H1 (cell line): ENCODE measurements around the gene TNIK. TPM values are rescaled to one million over a fixed set of nuclear protein-coding genes. Genes with fewer than 3 reads are reported as not detected.

ENCODE experiments used
- CTCF ChIA-PET: fragments of 300-600 bp; sonication (Branson Sonifier 250); formaldehyde crosslinking; loops from one replicate; lab custom pipeline; 2021; ENCODE audit not compliant: partially characterized antibody; lab: Charles Lee
- POLR2A ChIA-PET: fragments of 300-600 bp; sonication (Branson Sonifier 250); formaldehyde crosslinking; loops from one replicate; lab custom pipeline; 2021; ENCODE audit warnings: inconsistent platforms; ENCODE audit not compliant: partially characterized antibody; lab: Charles Lee
- DNase-seq, 2 experiments: peaks; one replicate each; pipeline versions ENCODE4 v3.0.0 to v3.0.0-alpha.2; 2010 to 2022; ENCODE audit warnings: low spot score in 2 of 2, low read depth in 1 of 2, mixed read lengths in 1 of 2
- FAIRE-seq: peaks from 2 replicates; lab custom pipeline; 2011; peaks lifted over from hg19 to GRCh38; lab: Jason Lieb, UNC
- H2AFZ ChIP-seq: 2 replicates; pipeline ENCODE4 v1.8.1; 2012; ENCODE audit warnings: low read length, inconsistent platforms
- H2AK5ac ChIP-seq: 2 replicates; pipeline ENCODE4 v1.6.1; 2013; ENCODE audit warnings: low read depth, low read length
- H2BK120ac ChIP-seq: replicated peaks from 2 replicates; pipeline ENCODE3; 2013; ENCODE audit warnings: low read depth, low read length, inconsistent platforms
- H2BK12ac ChIP-seq: 2 replicates; pipeline ENCODE4 v1.6.1; 2013; ENCODE audit warnings: low read depth, low read length
- H2BK15ac ChIP-seq: 2 replicates; pipeline ENCODE4 v1.6.1; 2013; ENCODE audit warnings: low read length
- H2BK20ac ChIP-seq: 2 replicates; pipeline ENCODE4 v1.6.1; 2013; ENCODE audit warnings: low read length
- H2BK5ac ChIP-seq: 2 replicates; pipeline ENCODE4 v1.6.1; 2013; ENCODE audit warnings: low read depth, low read length
- H3K14ac ChIP-seq: 2 replicates; pipeline ENCODE4 v1.6.1; 2013; ENCODE audit warnings: inconsistent platforms; ENCODE audit not compliant: insufficient read length
- H3K18ac ChIP-seq: 2 replicates; pipeline ENCODE4 v1.6.1; 2013; ENCODE audit warnings: low read length; ENCODE audit errors: extremely low read depth
- H3K23ac ChIP-seq: 2 replicates; pipeline ENCODE4 v1.6.1; 2013; ENCODE audit warnings: inconsistent platforms; ENCODE audit not compliant: insufficient read length
- H3K23me2 ChIP-seq: 2 replicates; pipeline ENCODE4 v1.6.1; 2013; ENCODE audit warnings: low read depth, low read length
- H3K27ac ChIP-seq: 2 replicates; pipeline ENCODE4 v1.6.1; 2011; ENCODE audit warnings: low read depth, low read length, inconsistent platforms
- H3K27me3 ChIP-seq, 4 experiments: replicated peaks in 1 of 4; 1 replicate in 1 of 4; 2 replicates in 3 of 4; pipeline versions ENCODE4 v1.6.1 to v1.8.1; 2011 to 2013; ENCODE audit warnings: low read length in 3 of 4, mild to moderate bottlenecking in 3 of 4, inconsistent platforms in 2 of 4, mixed read lengths in 2 of 4, moderate library complexity in 1 of 4; ENCODE audit not compliant: control insufficient read depth in 3 of 4, insufficient read depth in 3 of 4; ENCODE audit errors: extremely low read depth in 1 of 4
- H3K36me3 ChIP-seq, 4 experiments: 2 replicates each; pipeline versions ENCODE4 v1.6.1 to v1.8.1; 2011 to 2013; ENCODE audit warnings: mild to moderate bottlenecking in 4 of 4, low read length in 3 of 4, moderate library complexity in 2 of 4, control low read depth in 1 of 4, inconsistent platforms in 1 of 4; ENCODE audit not compliant: insufficient read depth in 4 of 4, control insufficient read depth in 2 of 4
- H3K4ac ChIP-seq: replicated peaks from 2 replicates; pipeline ENCODE3; 2013; ENCODE audit warnings: low read length, low read depth, mixed read lengths, inconsistent platforms; ENCODE audit not compliant: insufficient read length
- H3K4me1 ChIP-seq, 4 experiments: replicated peaks in 1 of 4; 1 replicate in 1 of 4; 2 replicates in 3 of 4; pipeline versions ENCODE4 v1.6.1 to v1.8.1; 2011 to 2013; ENCODE audit warnings: low read length in 3 of 4, inconsistent platforms in 2 of 4, mixed read lengths in 1 of 4; ENCODE audit not compliant: insufficient read depth in 4 of 4, control insufficient read depth in 3 of 4
- H3K4me2 ChIP-seq, 2 experiments: 2 replicates each; pipeline versions ENCODE4 v1.6.1 to v1.8.1; 2011 to 2013; ENCODE audit warnings: low read depth in 2 of 2, low read length in 2 of 2, control low read depth in 1 of 2, inconsistent platforms in 1 of 2, mild to moderate bottlenecking in 1 of 2; ENCODE audit not compliant: insufficient read depth in 1 of 2
- H3K4me3 ChIP-seq, 4 experiments: fragments of 200-600, 300-600 bp in 1 of 4; sonication (generic), shearing (Covaris generic), sonication (Bioruptor Twin) in 1 of 4; 2 replicates each; pipeline versions ENCODE4 v1.5.1 to v1.8.1; 2011 to 2016; ENCODE audit warnings: low read length in 4 of 4, low read depth in 3 of 4, control low read depth in 2 of 4, inconsistent platforms in 2 of 4, mild to moderate bottlenecking in 2 of 4, mixed read lengths in 1 of 4, moderate library complexity in 1 of 4; ENCODE audit not compliant: insufficient read depth in 2 of 4; ENCODE audit errors: extremely low read depth in 1 of 4
- H3K56ac ChIP-seq: replicated peaks from 2 replicates; pipeline ENCODE3; 2013; ENCODE audit warnings: low read depth, mild to moderate bottlenecking, mixed read lengths, low read length, inconsistent platforms; ENCODE audit not compliant: insufficient read length
- H3K79me1 ChIP-seq: 2 replicates; pipeline ENCODE4 v1.6.1; 2013; ENCODE audit warnings: low read depth, low read length, control low read depth
- H3K79me2 ChIP-seq, 2 experiments: 2 replicates each; pipeline versions ENCODE4 v1.6.1 to v1.8.1; 2012 to 2013; ENCODE audit warnings: low read length in 2 of 2, mild to moderate bottlenecking in 2 of 2, inconsistent platforms in 1 of 2; ENCODE audit not compliant: insufficient read depth in 2 of 2, control insufficient read depth in 1 of 2
- H3K9ac ChIP-seq, 4 experiments: replicated peaks in 1 of 4; 1 replicate in 1 of 4; 2 replicates in 3 of 4; pipeline versions ENCODE4 v1.6.1 to v1.8.1; 2011 to 2013; ENCODE audit warnings: low read depth in 3 of 4, low read length in 3 of 4, control low read depth in 2 of 4, mild to moderate bottlenecking in 2 of 4, moderate library complexity in 2 of 4, inconsistent platforms in 1 of 4; ENCODE audit errors: extremely low read depth in 1 of 4
- H3K9me3 ChIP-seq, 2 experiments: 2 replicates each; pipeline versions ENCODE4 v1.6.1 to v1.8.1; 2012 to 2013; ENCODE audit warnings: mild to moderate bottlenecking in 2 of 2, moderate library complexity in 2 of 2, control low read depth in 1 of 2, inconsistent platforms in 1 of 2, low read depth in 1 of 2, low read length in 1 of 2, mixed read lengths in 1 of 2; ENCODE audit not compliant: insufficient read depth in 2 of 2
- H4K20me1 ChIP-seq, 2 experiments: replicated peaks in 1 of 2; 2 replicates each; pipeline versions ENCODE3 to v1.8.1; 2011 to 2013; ENCODE audit warnings: inconsistent platforms in 2 of 2, low read length in 2 of 2, mild to moderate bottlenecking in 1 of 2; ENCODE audit not compliant: insufficient read depth in 2 of 2, control insufficient read depth in 1 of 2
- H4K5ac ChIP-seq: 2 replicates; pipeline ENCODE4 v1.6.1; 2013; ENCODE audit warnings: low read length, low read depth, mixed read lengths, inconsistent platforms; ENCODE audit not compliant: insufficient read length
- H4K8ac ChIP-seq: 2 replicates; pipeline ENCODE4 v1.8.0; 2013; ENCODE audit warnings: mild to moderate bottlenecking, moderate library complexity, low read length, inconsistent platforms; ENCODE audit not compliant: insufficient read depth; ENCODE audit errors: extremely low read depth
- H4K91ac ChIP-seq: replicated peaks from 2 replicates; pipeline ENCODE3; 2013; ENCODE audit warnings: low read length, mixed read lengths, inconsistent platforms; ENCODE audit not compliant: insufficient read length
- ASH2L ChIP-seq: fragments of 200-600, 300-600 bp; sonication (generic); IDR thresholded peaks from one replicate; pipeline ENCODE4 v1.7.1; 2017; ENCODE audit warnings: low read length
- CBX8 ChIP-seq: fragments of 300-800, 300-1000 bp; sonication (generic); IDR thresholded peaks from 2 replicates; pipeline ENCODE4 v1.7.1; 2016; ENCODE audit warnings: low read depth, low read length, borderline replicate concordance
- CTBP2 ChIP-seq: IDR thresholded peaks from 2 replicates; pipeline ENCODE4 v1.7.0; 2011; ENCODE audit warnings: borderline replicate concordance, mild to moderate bottlenecking, moderate library complexity, mixed read lengths, low read length; ENCODE audit not compliant: insufficient read depth, insufficient read length
- KDM1A ChIP-seq: fragments of 200-600, 300-600 bp; sonication (generic); IDR thresholded peaks from 2 replicates; pipeline ENCODE4 v1.7.1; 2016; ENCODE audit warnings: mild to moderate bottlenecking, low read length, borderline replicate concordance
- MAFK ChIP-seq: IDR thresholded peaks from 2 replicates; pipeline ENCODE4 v1.6.1; 2012; ENCODE audit warnings: low read depth, mild to moderate bottlenecking, improper control_type of control experiment, low read length
- RBBP5 ChIP-seq: IDR thresholded peaks from 2 replicates; pipeline ENCODE4 v1.7.1; 2012; ENCODE audit warnings: low read depth, mild to moderate bottlenecking, inconsistent platforms, low read length, moderate library complexity, borderline replicate concordance
- RXRA ChIP-seq: IDR thresholded peaks from 2 replicates; pipeline ENCODE4 v1.6.1; 2011; ENCODE audit warnings: low read depth, mild to moderate bottlenecking, low read length, moderate library complexity; ENCODE audit not compliant: insufficient read depth
- WGBS, 2 experiments: shearing (Covaris generic) in 1 of 2; methylation state at CpG; one replicate each; pipeline versions ENCODE4 v1.1.6 to v1.1.7; 2013 to 2015; ENCODE audit warnings: low lambda C conversion rate in 2 of 2, mixed read lengths in 2 of 2, inconsistent platforms in 1 of 2, low coverage in 1 of 2, missing lambda C conversion rate in 1 of 2; ENCODE audit not compliant: insufficient replicate concordance in 2 of 2, insufficient coverage in 1 of 2, insufficient read length in 1 of 2; ENCODE audit errors: extremely low coverage in 1 of 2, missing lambda C conversion rate in 1 of 2; 5-methylcytosine and 5-hydroxymethylcytosine counted together
- polyA plus RNA-seq, 7 experiments: library from polyadenylated mRNA; depleted of rRNA in 3 of 7; stranded (reverse) in 5 of 7; unstranded in 2 of 7; fragments of >200 nt in 5 of 7; fragments of 200-250 nt in 2 of 7; gene quantifications; 1 replicate in 5 of 7; 2 replicates in 1 of 7; 4 replicates in 1 of 7; pipeline versions ENCODE4 v1.2.1 to v1.2.3, GENCODE V29; 2011 to 2013; ENCODE audit warnings: missing spikeins in 2 of 7, mixed read lengths in 2 of 7
- total RNA-seq: library from RNA; stranded (reverse); fragmentation: NEBNext Ultra II Directional; extraction: Animal tissue kit (Norgen Biotek cat#: 25700); gene quantifications from 2 replicates; pipeline ENCODE4 v1.2.1, GENCODE V29; 2021

Gene TNIK
- total and polyA plus RNA-seq, 2 of the 8 experiments (the other 6 are each of a cell fraction or from before 2014, with no cell fraction given): 7.4 to 42.0 TPM

DNA sequence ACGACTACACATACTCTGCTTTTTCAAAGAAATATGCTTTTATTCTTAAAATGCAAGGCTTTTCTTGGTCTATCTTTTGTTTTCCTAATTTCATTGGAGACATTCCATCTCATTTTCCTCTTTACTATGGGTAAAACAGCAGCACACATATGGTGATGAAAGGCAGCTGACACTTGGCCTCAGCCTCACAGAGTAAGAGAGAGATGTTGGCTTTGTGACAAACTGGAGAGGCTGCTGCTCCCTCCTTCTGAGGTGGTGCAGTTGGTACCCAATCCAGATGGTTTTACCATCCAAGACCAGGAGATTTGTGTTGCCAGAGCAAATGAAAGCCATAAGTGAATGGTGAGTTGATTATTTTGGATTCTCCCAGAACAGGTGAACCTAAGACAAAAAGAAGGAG, 420.5 kb downstream of the TNIK start:
- ChIA-PET POLR2A (no interaction called here), CTCF (no interaction called here)
- FAIRE-seq (no peak), DNase-seq (no peak)
- H2BK20ac ChIP-seq: no peak overlapping the region
- H4K5ac ChIP-seq: no peak overlapping the region
- H2AK5ac ChIP-seq: no peak overlapping the region
- H3K27me3 ChIP-seq: no peaks in the 10 kb centered on the region
- no peak overlapping the region for H2BK12ac ChIP-seq
- WGBS, 2 experiments: 77% methylated on average over 1 of the region's 1 CpG; no CpG with 5 or more reads in 1 of the 2 experiments
- no peaks in the 10 kb centered on the region for H3K36me3 ChIP-seq
- no peaks in the 10 kb centered on the region for H3K79me2 ChIP-seq
- H3K4me3 ChIP-seq: no peak overlapping the region
- no peaks in the 10 kb centered on the region for H3K79me1 ChIP-seq
- no peak overlapping the region for H3K18ac ChIP-seq
- no peak overlapping the region for H2BK5ac ChIP-seq
- no peak overlapping the region for H2BK15ac ChIP-seq
- H2AFZ ChIP-seq: no peak overlapping the region
- no peak overlapping the region for H3K27ac ChIP-seq
- no peak overlapping the region for H3K23ac ChIP-seq
- no peak overlapping the region for H3K56ac ChIP-seq
- no peak overlapping the region for H4K91ac ChIP-seq
- H3K9ac ChIP-seq: no peak overlapping the region
- H3K4me2 ChIP-seq: no peak overlapping the region
- no peak overlapping the region for H2BK120ac ChIP-seq
- H4K20me1 ChIP-seq: no peaks in the 10 kb centered on the region
- no peaks in the 10 kb centered on the region for H3K23me2 ChIP-seq
- no peak overlapping the region for H3K14ac ChIP-seq
- no peaks in the 10 kb centered on the region for H3K9me3 ChIP-seq
- H3K4ac ChIP-seq: no peak overlapping the region
- no peaks in the 10 kb centered on the region for H3K4me1 ChIP-seq
- H4K8ac ChIP-seq: no peak overlapping the region
- no peak for TF ChIP-seq CTBP2
- TF ChIP-seq KDM1A: no peak
- TF ChIP-seq RBBP5: no peak
- no peak for TF ChIP-seq MAFK
- TF ChIP-seq CBX8: no peak
- TF ChIP-seq RXRA: no peak
- TF ChIP-seq ASH2L: no peak
